Mammary epithelial cell (primary cell): ENCODE results near the gene B3GLCT.
"Not testable (repeated sequence)": the region's sequence is repeated elsewhere in the genome, so short reads cannot be mapped to it uniquely, and the experiment has no call there.

Experiments
- EZH2 ChIP-seq: IDR thresholded peaks from 2 replicates; pipeline ENCODE4 v1.6.1; 2012; ENCODE audit warnings: low read length, inconsistent platforms, borderline replicate concordance
- TF ChIP-seq, protein P1 (sequence below), 2 donors: IDR thresholded peaks in 1 of 2; conservative IDR thresholded peaks in 1 of 2; 2 replicates each; pipeline ENCODE4 v1.5.1; 2011 to 2012; ENCODE audit warnings: inconsistent platforms in 2 of 2, low read length in 2 of 2, mild to moderate bottlenecking in 2 of 2, control low read depth in 1 of 2, low read depth in 1 of 2; ENCODE audit not compliant: insufficient read depth in 1 of 2; ENCODE audit errors: extremely low read depth in 1 of 2

DNA sequence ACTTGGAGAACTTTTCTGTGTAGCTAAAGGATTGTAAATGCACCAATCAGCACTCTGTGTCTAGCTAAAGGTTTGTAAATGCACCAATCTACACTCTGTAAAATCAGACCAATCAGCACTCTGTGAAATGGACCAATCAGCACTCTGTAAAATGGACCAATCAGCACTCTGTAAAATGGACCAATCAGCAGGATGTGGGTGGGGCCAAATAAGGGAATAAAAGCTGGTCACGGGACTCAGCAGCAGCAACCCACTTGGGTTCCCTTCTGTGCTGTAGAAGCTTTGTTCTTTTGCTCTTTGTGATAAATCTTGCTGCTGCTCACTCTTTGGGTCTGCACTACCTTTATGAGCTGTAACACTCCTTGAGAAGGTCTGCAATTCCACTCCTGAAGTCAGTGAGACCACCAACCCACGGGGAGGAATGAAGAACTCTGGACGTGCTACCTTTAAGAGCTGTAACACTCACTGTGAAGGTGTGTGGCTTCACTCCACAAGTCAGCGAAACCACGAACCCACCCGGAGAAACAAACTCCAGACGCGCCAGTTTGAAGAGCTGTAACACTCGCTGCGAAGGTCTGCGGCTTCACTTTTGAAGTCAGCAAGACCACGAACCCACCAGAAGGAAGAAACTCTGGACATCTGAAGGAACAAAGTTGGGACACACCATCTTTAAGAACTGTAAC, 21.8 kb upstream of the B3GLCT start:
- TF ChIP-seq, protein P1, sequence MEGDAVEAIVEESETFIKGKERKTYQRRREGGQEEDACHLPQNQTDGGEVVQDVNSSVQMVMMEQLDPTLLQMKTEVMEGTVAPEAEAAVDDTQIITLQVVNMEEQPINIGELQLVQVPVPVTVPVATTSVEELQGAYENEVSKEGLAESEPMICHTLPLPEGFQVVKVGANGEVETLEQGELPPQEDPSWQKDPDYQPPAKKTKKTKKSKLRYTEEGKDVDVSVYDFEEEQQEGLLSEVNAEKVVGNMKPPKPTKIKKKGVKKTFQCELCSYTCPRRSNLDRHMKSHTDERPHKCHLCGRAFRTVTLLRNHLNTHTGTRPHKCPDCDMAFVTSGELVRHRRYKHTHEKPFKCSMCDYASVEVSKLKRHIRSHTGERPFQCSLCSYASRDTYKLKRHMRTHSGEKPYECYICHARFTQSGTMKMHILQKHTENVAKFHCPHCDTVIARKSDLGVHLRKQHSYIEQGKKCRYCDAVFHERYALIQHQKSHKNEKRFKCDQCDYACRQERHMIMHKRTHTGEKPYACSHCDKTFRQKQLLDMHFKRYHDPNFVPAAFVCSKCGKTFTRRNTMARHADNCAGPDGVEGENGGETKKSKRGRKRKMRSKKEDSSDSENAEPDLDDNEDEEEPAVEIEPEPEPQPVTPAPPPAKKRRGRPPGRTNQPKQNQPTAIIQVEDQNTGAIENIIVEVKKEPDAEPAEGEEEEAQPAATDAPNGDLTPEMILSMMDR (conservative IDR thresholded peaks at IDR 0.05 in 1 of 2, IDR thresholded peaks at IDR 0.05 in 1 of 2; ENCODE audit: extremely low read depth in 1 of 2, insufficient read depth in 1 of 2, low read depth in 1 of 2, low read length in 2 of 2): not testable (repeated sequence)
- not testable (repeated sequence) for TF ChIP-seq EZH2
